Measurements from ENCODE around the gene HBS1L.

- TF ChIP-seq CTCF (IDR thresholded peaks at IDR 0.05) = no peak
- no peak for TF ChIP-seq POLR2A (IDR thresholded peaks at IDR 0.05)
Observed at GRCh38 chr6:135066397-135066796, 11.8 kb upstream of the HBS1L start.

Data from tibial nerve (tissue), 3 donors.